ENCODE data around the gene ACOT12. TPM values are rescaled to one million over a fixed set of nuclear protein-coding genes. Genes with fewer than 3 reads are reported as not detected.

The ACOT12 gene
- total and polyA plus RNA-seq, 2 of the 13 experiments (the other 11 are each of a cell fraction or from before 2014, with no cell fraction given): not detected

- TF ChIP-seq, protein P1, sequence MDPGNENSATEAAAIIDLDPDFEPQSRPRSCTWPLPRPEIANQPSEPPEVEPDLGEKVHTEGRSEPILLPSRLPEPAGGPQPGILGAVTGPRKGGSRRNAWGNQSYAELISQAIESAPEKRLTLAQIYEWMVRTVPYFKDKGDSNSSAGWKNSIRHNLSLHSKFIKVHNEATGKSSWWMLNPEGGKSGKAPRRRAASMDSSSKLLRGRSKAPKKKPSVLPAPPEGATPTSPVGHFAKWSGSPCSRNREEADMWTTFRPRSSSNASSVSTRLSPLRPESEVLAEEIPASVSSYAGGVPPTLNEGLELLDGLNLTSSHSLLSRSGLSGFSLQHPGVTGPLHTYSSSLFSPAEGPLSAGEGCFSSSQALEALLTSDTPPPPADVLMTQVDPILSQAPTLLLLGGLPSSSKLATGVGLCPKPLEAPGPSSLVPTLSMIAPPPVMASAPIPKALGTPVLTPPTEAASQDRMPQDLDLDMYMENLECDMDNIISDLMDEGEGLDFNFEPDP (CRISPR knock-in tag; conservative IDR thresholded peaks at IDR 0.05): no peak
- peak; percentile 39; the same call in 1 of the 2 replicates for TF ChIP-seq NCOA2 (CRISPR knock-in tag; IDR thresholded peaks at IDR 0.05)
- TF ChIP-seq TCF7L2 (IDR thresholded peaks at IDR 0.05; ENCODE audit: low read depth, low read length): no peak
- TF ChIP-seq ZNF30 (CRISPR knock-in tag; IDR thresholded peaks at IDR 0.05): no peak
- TF ChIP-seq, protein P2, sequence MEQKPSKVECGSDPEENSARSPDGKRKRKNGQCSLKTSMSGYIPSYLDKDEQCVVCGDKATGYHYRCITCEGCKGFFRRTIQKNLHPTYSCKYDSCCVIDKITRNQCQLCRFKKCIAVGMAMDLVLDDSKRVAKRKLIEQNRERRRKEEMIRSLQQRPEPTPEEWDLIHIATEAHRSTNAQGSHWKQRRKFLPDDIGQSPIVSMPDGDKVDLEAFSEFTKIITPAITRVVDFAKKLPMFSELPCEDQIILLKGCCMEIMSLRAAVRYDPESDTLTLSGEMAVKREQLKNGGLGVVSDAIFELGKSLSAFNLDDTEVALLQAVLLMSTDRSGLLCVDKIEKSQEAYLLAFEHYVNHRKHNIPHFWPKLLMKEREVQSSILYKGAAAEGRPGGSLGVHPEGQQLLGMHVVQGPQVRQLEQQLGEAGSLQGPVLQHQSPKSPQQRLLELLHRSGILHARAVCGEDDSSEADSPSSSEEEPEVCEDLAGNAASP (CRISPR knock-in tag; IDR thresholded peaks at IDR 0.05; ENCODE audit: borderline replicate concordance): 0 out of 2 replicates have a peak, but pooled peaks have one; percentile 33
- TF ChIP-seq ESRRA (CRISPR knock-in tag; IDR thresholded peaks at IDR 0.05; ENCODE audit: low read depth): no peak
- no peak for TF ChIP-seq KLF13 (CRISPR knock-in tag; IDR thresholded peaks at IDR 0.05)
- TF ChIP-seq, protein P3, sequence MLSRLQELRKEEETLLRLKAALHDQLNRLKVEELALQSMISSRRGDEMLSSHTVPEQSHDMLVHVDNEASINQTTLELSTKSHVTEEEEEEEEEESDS (CRISPR knock-in tag; IDR thresholded peaks at IDR 0.05; ENCODE audit: borderline replicate concordance): no peak
- no peak for TF ChIP-seq PHF20 (CRISPR knock-in tag; IDR thresholded peaks at IDR 0.05)
- TF ChIP-seq ZNF607 (CRISPR knock-in tag; IDR thresholded peaks at IDR 0.05; ENCODE audit: borderline replicate concordance): no peak
- TF ChIP-seq FOXP4 (CRISPR knock-in tag; IDR thresholded peaks at IDR 0.05): peak; percentile 20; the same call in 1 of the 2 replicates
- TF ChIP-seq IRF2 (CRISPR knock-in tag; IDR thresholded peaks at IDR 0.05): no peak
- peak; percentile 43; the same call in 1 of the 2 replicates for TF ChIP-seq GATAD2A (CRISPR knock-in tag; IDR thresholded peaks at IDR 0.05)
- TF ChIP-seq NFKBIZ (CRISPR knock-in tag; IDR thresholded peaks at IDR 0.05): no peak
- no peak for TF ChIP-seq ZBTB7B (CRISPR knock-in tag; IDR thresholded peaks at IDR 0.05)
- no peak for TF ChIP-seq ZFP1 (CRISPR knock-in tag; IDR thresholded peaks at IDR 0.05)
- no peak for TF ChIP-seq ZNF841 (CRISPR knock-in tag; IDR thresholded peaks at IDR 0.05; ENCODE audit: borderline replicate concordance)
- TF ChIP-seq ZFP91 (CRISPR knock-in tag; IDR thresholded peaks at IDR 0.05; ENCODE audit: borderline replicate concordance): no peak
- no peak for TF ChIP-seq KLF9 (CRISPR knock-in tag; IDR thresholded peaks at IDR 0.05; ENCODE audit: low read depth)
- TF ChIP-seq, protein P4, sequence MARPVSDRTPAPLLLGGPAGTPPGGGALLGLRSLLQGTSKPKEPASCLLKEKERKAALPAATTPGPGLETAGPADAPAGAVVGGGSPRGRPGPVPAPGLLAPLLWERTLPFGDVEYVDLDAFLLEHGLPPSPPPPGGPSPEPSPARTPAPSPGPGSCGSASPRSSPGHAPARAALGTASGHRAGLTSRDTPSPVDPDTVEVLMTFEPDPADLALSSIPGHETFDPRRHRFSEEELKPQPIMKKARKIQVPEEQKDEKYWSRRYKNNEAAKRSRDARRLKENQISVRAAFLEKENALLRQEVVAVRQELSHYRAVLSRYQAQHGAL (CRISPR knock-in tag; IDR thresholded peaks at IDR 0.05; ENCODE audit: not compliant biosample characterization): no peak
- TF ChIP-seq GLI4 (CRISPR knock-in tag; IDR thresholded peaks at IDR 0.05; ENCODE audit: borderline replicate concordance): no peak
- TF ChIP-seq ZNF225 (CRISPR knock-in tag; IDR thresholded peaks at IDR 0.05): no peak
- no peak for TF ChIP-seq MIER2 (CRISPR knock-in tag; IDR thresholded peaks at IDR 0.05)
Observed at GRCh38 chr5:81363093-81363871, 30.7 kb downstream of the ACOT12 start (continued).
